ENCODE data around the gene MBD3L3. TPM values are rescaled to one million over a fixed set of nuclear protein-coding genes. Genes with fewer than 3 reads are reported as not detected.

The MBD3L3 gene
- total and polyA plus RNA-seq, 9 of the 15 experiments (the other 6 are each of a cell fraction or from before 2014, with no cell fraction given), result not detected

DNA sequence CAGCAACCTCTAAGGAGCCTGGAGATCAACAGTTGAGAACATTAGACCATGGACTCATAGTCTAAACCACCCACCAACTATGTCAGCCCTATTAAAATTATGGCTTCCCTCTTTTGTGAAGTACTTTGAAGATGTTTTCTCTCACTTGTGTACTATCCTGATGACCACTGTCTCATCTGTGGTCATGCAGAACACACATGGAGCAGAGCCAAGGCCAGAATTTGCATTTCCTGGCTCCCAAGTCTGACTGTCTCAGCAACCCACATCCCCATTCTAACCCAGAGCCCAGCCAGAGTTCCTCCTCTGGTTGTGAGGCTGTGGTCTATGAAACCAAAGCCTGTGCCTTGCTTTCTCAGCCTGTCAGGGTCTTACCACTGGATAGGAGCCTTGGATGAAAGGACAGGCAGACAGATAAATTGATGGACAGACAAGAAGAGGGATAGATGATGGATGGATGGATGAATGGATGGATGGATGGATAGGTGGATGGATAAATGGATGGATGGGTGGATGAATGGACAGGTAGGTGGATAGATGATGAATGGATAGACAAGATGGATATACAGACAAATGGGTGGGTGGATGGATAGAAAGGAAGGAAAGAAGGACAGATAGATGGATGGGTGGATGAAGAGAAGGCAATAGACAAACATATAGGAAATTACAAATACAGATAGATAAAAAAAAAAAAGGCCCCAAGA lies 46.4 kb upstream of the MBD3L3 start (continued):
- TF ChIP-seq GABPA (tag; conservative IDR thresholded peaks at IDR 0.05; ENCODE audit: low read depth) (no peak), ZNF699 (CRISPR knock-in tag; IDR thresholded peaks at IDR 0.05; ENCODE audit: insufficient replicate concordance) (no peak), RBM34 (IDR thresholded peaks at IDR 0.05; ENCODE audit: borderline replicate concordance, insufficient read depth, low read length) (no peak)
- TF ChIP-seq, protein P1, sequence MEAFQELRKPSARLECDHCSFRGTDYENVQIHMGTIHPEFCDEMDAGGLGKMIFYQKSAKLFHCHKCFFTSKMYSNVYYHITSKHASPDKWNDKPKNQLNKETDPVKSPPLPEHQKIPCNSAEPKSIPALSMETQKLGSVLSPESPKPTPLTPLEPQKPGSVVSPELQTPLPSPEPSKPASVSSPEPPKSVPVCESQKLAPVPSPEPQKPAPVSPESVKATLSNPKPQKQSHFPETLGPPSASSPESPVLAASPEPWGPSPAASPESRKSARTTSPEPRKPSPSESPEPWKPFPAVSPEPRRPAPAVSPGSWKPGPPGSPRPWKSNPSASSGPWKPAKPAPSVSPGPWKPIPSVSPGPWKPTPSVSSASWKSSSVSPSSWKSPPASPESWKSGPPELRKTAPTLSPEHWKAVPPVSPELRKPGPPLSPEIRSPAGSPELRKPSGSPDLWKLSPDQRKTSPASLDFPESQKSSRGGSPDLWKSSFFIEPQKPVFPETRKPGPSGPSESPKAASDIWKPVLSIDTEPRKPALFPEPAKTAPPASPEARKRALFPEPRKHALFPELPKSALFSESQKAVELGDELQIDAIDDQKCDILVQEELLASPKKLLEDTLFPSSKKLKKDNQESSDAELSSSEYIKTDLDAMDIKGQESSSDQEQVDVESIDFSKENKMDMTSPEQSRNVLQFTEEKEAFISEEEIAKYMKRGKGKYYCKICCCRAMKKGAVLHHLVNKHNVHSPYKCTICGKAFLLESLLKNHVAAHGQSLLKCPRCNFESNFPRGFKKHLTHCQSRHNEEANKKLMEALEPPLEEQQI (IDR thresholded peaks at IDR 0.05), result no peak

DNA sequence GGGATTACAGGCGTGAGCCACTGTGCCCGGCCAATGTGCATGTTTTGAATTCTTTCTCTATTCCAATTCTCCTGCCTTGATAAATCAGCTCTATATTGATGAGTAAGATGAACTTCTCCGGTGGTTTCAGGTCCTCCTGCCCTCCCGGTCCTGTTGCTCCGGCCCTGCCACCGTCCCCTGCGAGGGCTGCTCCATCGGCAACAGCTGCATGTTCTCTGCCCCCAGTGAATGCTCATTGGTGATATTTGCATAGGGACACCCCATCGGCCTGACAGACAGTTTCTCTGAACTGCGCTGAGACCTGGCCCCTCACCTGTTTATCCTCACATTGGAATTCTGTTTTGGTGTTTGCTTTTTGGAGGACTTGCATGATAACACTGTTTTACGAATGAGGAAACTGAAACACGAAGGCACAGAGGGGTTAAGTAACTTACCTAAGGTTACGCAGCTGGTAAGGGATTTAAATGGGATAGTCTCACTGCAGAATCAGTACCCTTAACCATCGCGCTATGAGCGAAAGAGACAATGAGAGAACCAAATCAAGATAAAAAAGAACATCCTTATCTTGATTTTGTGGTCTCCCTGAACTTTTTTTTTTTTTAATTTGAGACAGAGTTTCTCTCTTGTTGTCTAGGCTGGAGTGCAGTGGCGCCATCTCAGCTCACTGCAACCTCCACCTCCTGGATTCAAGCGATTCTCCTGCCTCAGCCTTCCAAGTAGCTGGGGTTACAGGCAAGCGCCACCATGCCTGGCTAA lies 43.2 kb upstream of the MBD3L3 start:
- H3K4me2 ChIP-seq (ENCODE audit: insufficient read depth, low read length), result no peak overlapping the region
- TF ChIP-seq, protein P2, sequence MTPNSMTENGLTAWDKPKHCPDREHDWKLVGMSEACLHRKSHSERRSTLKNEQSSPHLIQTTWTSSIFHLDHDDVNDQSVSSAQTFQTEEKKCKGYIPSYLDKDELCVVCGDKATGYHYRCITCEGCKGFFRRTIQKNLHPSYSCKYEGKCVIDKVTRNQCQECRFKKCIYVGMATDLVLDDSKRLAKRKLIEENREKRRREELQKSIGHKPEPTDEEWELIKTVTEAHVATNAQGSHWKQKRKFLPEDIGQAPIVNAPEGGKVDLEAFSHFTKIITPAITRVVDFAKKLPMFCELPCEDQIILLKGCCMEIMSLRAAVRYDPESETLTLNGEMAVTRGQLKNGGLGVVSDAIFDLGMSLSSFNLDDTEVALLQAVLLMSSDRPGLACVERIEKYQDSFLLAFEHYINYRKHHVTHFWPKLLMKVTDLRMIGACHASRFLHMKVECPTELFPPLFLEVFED (CRISPR knock-in tag; conservative IDR thresholded peaks at IDR 0.05), result no peak
- TF ChIP-seq, protein P3, sequence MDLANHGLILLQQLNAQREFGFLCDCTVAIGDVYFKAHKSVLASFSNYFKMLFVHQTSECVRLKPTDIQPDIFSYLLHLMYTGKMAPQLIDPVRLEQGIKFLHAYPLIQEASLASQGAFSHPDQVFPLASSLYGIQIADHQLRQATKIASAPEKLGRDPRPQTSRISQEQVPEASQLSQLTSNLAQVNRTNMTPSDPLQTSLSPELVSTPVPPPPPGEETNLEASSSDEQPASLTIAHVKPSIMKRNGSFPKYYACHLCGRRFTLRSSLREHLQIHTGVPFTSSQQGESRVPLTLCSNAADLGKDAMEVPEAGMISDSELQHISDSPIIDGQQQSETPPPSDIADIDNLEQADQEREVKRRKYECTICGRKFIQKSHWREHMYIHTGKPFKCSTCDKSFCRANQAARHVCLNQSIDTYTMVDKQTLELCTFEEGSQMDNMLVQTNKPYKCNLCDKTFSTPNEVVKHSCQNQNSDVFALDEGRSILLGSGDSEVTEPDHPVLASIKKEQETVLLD (IDR thresholded peaks at IDR 0.05), result no peak
- TF ChIP-seq, protein P4, sequence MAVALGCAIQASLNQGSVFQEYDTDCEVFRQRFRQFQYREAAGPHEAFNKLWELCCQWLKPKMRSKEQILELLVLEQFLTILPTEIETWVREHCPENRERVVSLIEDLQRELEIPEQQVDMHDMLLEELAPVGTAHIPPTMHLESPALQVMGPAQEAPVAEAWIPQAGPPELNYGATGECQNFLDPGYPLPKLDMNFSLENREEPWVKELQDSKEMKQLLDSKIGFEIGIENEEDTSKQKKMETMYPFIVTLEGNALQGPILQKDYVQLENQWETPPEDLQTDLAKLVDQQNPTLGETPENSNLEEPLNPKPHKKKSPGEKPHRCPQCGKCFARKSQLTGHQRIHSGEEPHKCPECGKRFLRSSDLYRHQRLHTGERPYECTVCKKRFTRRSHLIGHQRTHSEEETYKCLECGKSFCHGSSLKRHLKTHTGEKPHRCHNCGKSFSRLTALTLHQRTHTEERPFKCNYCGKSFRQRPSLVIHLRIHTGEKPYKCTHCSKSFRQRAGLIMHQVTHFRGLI (CRISPR knock-in tag; IDR thresholded peaks at IDR 0.05), result no peak
- TF ChIP-seq ZNF431 (CRISPR knock-in tag; IDR thresholded peaks at IDR 0.05), result no peak

More for the DNA sequence above, 43.2 kb upstream of the MBD3L3 start:
- FAIRE-seq, result no peak
- H3K9me1 ChIP-seq (ENCODE audit: control insufficient read depth, insufficient read depth, low read length), result peaks cover under 1% of the 10 kb centered on the region
- no peak overlapping the region for H3K27ac ChIP-seq (ENCODE audit: extremely low read depth, low read depth, low read length)
- no peak overlapping the region for H3K4me3 ChIP-seq
- 22% methylated on average over 19 of the region's 19 CpGs for WGBS (ENCODE audit: insufficient coverage, low coverage, missing lambda C conversion rate)
- ChIA-PET CTCF (ENCODE audit: low intra/inter-chr PET ratio) (interaction anchor here (0.9 to 2.5 kb wide), 5 partner anchors 224 to 279 kb away, joined by 3 to 11 read pairs (median 5); no protein-coding TSS in a partner anchor), POLR2A (interaction anchor here (1.9 kb wide), 1 partner anchor 239 kb away, joined by 3 read pairs; no protein-coding TSS in a partner anchor)
- H3K4me1 ChIP-seq (replicated peaks in 1 of 2; ENCODE audit: control insufficient read depth in 2 of 2, insufficient read depth in 2 of 2, low read length in 2 of 2), result peaks cover 6 to 11% of the 10 kb centered on the region in 2 experiments; a peak in 3 of 5 replicates
- H3K27me3 ChIP-seq (ENCODE audit: control insufficient read depth in 2 of 2, insufficient read depth in 2 of 2, low read length in 2 of 2), result peaks cover 2 to 11% of the 10 kb centered on the region in 2 experiments; a peak in 2 of 5 replicates
- in situ Hi-C loops (cut with MboI), result loop anchor here (10.0 kb wide), 1 partner anchor 233 kb away; no protein-coding TSS in a partner anchor
- ATAC-seq, result no peak
- no peaks in the 10 kb centered on the region for H3K36me3 ChIP-seq (ENCODE audit: control insufficient read depth, insufficient read depth, low read length)
- BruUV-seq (replicated peaks), result no TSS peak
- no peak overlapping the region; a peak in 1 of 4 replicates for H3K9ac ChIP-seq (ENCODE audit: insufficient read depth in 1 of 2, low read depth in 2 of 2, low read length in 2 of 2)
- no peaks in the 10 kb centered on the region for H4K20me1 ChIP-seq (replicated peaks; ENCODE audit: control insufficient read depth, insufficient read depth, low read length)
- DNase-seq (ENCODE audit: extremely low read depth in 1 of 4, low spot score in 3 of 4), result no peak
- intact Hi-C loops (cut with micrococcal nuclease), result loop anchor here (1.0 kb wide), 2 partner anchors 225 to 240 kb away; no protein-coding TSS in a partner anchor
- peaks cover 6% of the 10 kb centered on the region; the same call in 1 of the 2 replicates for H3K9me3 ChIP-seq (replicated peaks; ENCODE audit: control insufficient read depth, insufficient read depth, low read depth, low read length)
- H2AFZ ChIP-seq (ENCODE audit: low read depth, low read length), result no peak overlapping the region
- H3K79me2 ChIP-seq (ENCODE audit: control insufficient read depth, insufficient read depth, low read length), result no peaks in the 10 kb centered on the region

Data from K562 (cell line).